MCF 10A (cell line): ENCODE results near the gene GABRA1. TPM values are rescaled to one million over a fixed set of nuclear protein-coding genes. Genes with fewer than 3 reads are reported as not detected.

ENCODE experiments used
- BruUV-seq: library from RNA; stranded (reverse); fragments of 400-500 nt; replicated peaks from 2 replicates; lab custom pipeline; 2021; lab: Mats Ljungman, UMichigan
- CTCF ChIA-PET: fragments of 300-600 bp; sonication (Branson Sonifier 250); formaldehyde crosslinking; extraction: SDS; loops from one replicate; lab custom pipeline; 2021; ENCODE audit warnings: antibody characterized with exemption, inconsistent platforms; lab: Yijun Ruan, JAX
- POLR2A ChIA-PET: fragments of 300-600, 350-650 bp; sonication (Branson Sonifier 250); formaldehyde crosslinking; extraction: SDS; loops from one replicate; lab custom pipeline; 2020; ENCODE audit warnings: antibody characterized with exemption, inconsistent platforms; lab: Yijun Ruan, JAX
- DNase-seq: peaks from one replicate; pipeline ENCODE4 v3.0.0-alpha.2; 2018; ENCODE audit not compliant: unreplicated experiment
- H3K27ac Mint-ChIP-seq: one replicate; pipeline ENCODE4 v1.8.0; 2022; ENCODE audit warnings: mild to moderate bottlenecking, low read depth, mixed read lengths; ENCODE audit not compliant: unreplicated experiment
- H3K27me3 Mint-ChIP-seq: one replicate; pipeline ENCODE4 v1.8.0; 2022; ENCODE audit warnings: mixed read lengths; ENCODE audit not compliant: insufficient read depth, unreplicated experiment
- H3K36me3 Mint-ChIP-seq: one replicate; pipeline ENCODE4 v1.8.0; 2022; ENCODE audit warnings: mild to moderate bottlenecking, moderate library complexity, mixed read lengths; ENCODE audit not compliant: insufficient read depth, unreplicated experiment
- H3K4me1 Mint-ChIP-seq: one replicate; pipeline ENCODE4 v1.8.0; 2022; ENCODE audit warnings: mixed read lengths; ENCODE audit not compliant: insufficient read depth, unreplicated experiment
- H3K4me3 Mint-ChIP-seq: one replicate; pipeline ENCODE4 v1.8.0; 2022; ENCODE audit warnings: mild to moderate bottlenecking, moderate library complexity, mixed read lengths; ENCODE audit not compliant: unreplicated experiment
- H3K9me3 Mint-ChIP-seq: one replicate; pipeline ENCODE4 v1.8.0; 2022; ENCODE audit warnings: mixed read lengths; ENCODE audit not compliant: unreplicated experiment
- intact Hi-C: fragments of 100-400 bp; cut with micrococcal nuclease; formaldehyde crosslinking; loops from 2 replicates; pipeline ENCODE4 v1.14.1; 2022
- total RNA-seq: library from RNA; stranded (reverse); gene quantifications from 2 replicates; pipeline ENCODE4 v1.2.3, GENCODE V29; 2022
- TF ChIP-seq, protein P1 (sequence below): fragments of 200-600 bp; IDR thresholded peaks from one replicate; pipeline ENCODE4 v1.8.0; 2022; ENCODE audit warnings: antibody characterized with exemption, mild to moderate bottlenecking; ENCODE audit not compliant: unreplicated experiment

The GABRA1 gene
- total RNA-seq, 1 experiment from 2014 or later = not detected

GRCh38 chr5:161847447-161847846, 473 bp upstream of the GABRA1 start:
- BruUV-seq = no TSS peak
- intact Hi-C loops = no loop called here

GRCh38 chr5:161850491-161850890, 2.6 kb downstream of the GABRA1 start:
- H3K4me3 Mint-ChIP-seq = no peak overlapping the region
- no TSS peak for BruUV-seq
- no peaks in the 10 kb centered on the region for H3K9me3 Mint-ChIP-seq
- TF ChIP-seq, protein P1, sequence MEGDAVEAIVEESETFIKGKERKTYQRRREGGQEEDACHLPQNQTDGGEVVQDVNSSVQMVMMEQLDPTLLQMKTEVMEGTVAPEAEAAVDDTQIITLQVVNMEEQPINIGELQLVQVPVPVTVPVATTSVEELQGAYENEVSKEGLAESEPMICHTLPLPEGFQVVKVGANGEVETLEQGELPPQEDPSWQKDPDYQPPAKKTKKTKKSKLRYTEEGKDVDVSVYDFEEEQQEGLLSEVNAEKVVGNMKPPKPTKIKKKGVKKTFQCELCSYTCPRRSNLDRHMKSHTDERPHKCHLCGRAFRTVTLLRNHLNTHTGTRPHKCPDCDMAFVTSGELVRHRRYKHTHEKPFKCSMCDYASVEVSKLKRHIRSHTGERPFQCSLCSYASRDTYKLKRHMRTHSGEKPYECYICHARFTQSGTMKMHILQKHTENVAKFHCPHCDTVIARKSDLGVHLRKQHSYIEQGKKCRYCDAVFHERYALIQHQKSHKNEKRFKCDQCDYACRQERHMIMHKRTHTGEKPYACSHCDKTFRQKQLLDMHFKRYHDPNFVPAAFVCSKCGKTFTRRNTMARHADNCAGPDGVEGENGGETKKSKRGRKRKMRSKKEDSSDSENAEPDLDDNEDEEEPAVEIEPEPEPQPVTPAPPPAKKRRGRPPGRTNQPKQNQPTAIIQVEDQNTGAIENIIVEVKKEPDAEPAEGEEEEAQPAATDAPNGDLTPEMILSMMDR = no peak
- no peaks in the 10 kb centered on the region for H3K4me1 Mint-ChIP-seq
- DNase-seq = no peak
- H3K27me3 Mint-ChIP-seq = peaks cover 88% of the 10 kb centered on the region
- CTCF ChIA-PET = interaction anchor here (0.7 to 7.5 kb wide), 8 partner anchors 9 to 1591 kb away, joined by 3 to 62 read pairs (median 4); no protein-coding TSS in a partner anchor
- intact Hi-C loops = loop anchor here (2.0 to 10.0 kb wide), 6 partner anchors 303 to 1417 kb away; partner anchors contain the start of gene GABRB2
- POLR2A ChIA-PET = interaction anchor here (0.6 kb wide), 1 partner anchor 492 kb away, joined by 3 read pairs; no protein-coding TSS in a partner anchor
- no peak overlapping the region for H3K27ac Mint-ChIP-seq
- no peaks in the 10 kb centered on the region for H3K36me3 Mint-ChIP-seq

More at GRCh38 chr5:161847447-161847846, 473 bp upstream of the GABRA1 start:
- TF ChIP-seq, protein P1 = no peak
- ChIA-PET CTCF (interaction anchor here (0.7 to 7.5 kb wide), 7 partner anchors 8 to 1561 kb away, joined by 3 to 62 read pairs (median 4); no protein-coding TSS in a partner anchor), POLR2A (interaction anchor here (1.0 kb wide), 1 partner anchor 21 kb away, joined by 4 read pairs; no protein-coding TSS in a partner anchor)
- Mint-ChIP-seq H3K4me3 (no peak overlapping the region), H3K9me3 (no peaks in the 10 kb centered on the region), H3K4me1 (no peaks in the 10 kb centered on the region), H3K27me3 (peaks cover 92% of the 10 kb centered on the region), H3K36me3 (no peaks in the 10 kb centered on the region), H3K27ac (no peak overlapping the region)
- DNase-seq = no peak

GRCh38 chr5:161851691-161852299, 3.9 kb downstream of the GABRA1 start:
- ChIA-PET POLR2A (interaction anchor here (1.4 kb wide), 1 partner anchor 1556 kb away, joined by 5 read pairs; no protein-coding TSS in a partner anchor), CTCF (interaction anchor here (0.7 to 7.5 kb wide), 12 partner anchors 12 to 1589 kb away, joined by 3 to 62 read pairs (median 4); no protein-coding TSS in a partner anchor)
- Mint-ChIP-seq H3K36me3 (no peaks in the 10 kb centered on the region), H3K9me3 (no peaks in the 10 kb centered on the region), H3K27ac (no peak overlapping the region), H3K27me3 (peaks cover 79% of the 10 kb centered on the region), H3K4me3 (no peak overlapping the region), H3K4me1 (no peaks in the 10 kb centered on the region)
- BruUV-seq = no TSS peak
- TF ChIP-seq, protein P1 = peak; percentile 45
- intact Hi-C loops = loop anchor here (1.0 to 10.0 kb wide), 9 partner anchors 304 to 1557 kb away; partner anchors contain the start of gene GABRB2
- peak; percentile 30 for DNase-seq

DNA sequence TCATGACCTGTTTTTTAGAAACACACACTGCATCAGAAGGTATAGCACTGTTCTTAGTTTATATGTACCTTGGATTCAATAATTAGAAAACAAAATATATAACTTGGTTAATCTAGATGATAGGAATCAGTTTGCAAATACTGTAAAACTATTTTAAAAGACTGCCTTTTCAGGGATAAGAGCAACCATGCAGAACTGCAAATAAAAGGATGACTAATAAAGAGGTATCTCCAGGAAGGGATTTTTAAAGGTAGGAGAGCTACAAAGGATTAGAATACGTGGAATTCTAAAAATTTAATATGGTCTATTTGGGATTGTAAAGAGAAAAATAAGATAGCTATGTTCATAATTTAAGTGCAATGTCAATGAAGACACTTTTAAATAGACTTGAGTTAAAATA, 9.4 kb downstream of the GABRA1 start:
- DNase-seq = no peak
- intact Hi-C loops = loop anchor here (10.0 kb wide), 2 partner anchors 347 to 977 kb away; no protein-coding TSS in a partner anchor
- TF ChIP-seq, protein P1 = no peak
- H3K4me1 Mint-ChIP-seq = no peaks in the 10 kb centered on the region
- ChIA-PET POLR2A (no interaction called here), CTCF (interaction anchor here (0.6 to 3.5 kb wide), 6 partner anchors 12 to 1551 kb away, joined by 3 to 17 read pairs (median 3); no protein-coding TSS in a partner anchor)
- H3K36me3 Mint-ChIP-seq = no peaks in the 10 kb centered on the region
- peaks cover 75% of the 10 kb centered on the region for H3K27me3 Mint-ChIP-seq
- no peak overlapping the region for H3K27ac Mint-ChIP-seq
- H3K9me3 Mint-ChIP-seq = no peaks in the 10 kb centered on the region
- BruUV-seq = no TSS peak
- no peak overlapping the region for H3K4me3 Mint-ChIP-seq
